Osteoblast (primary cell): Measurements from ENCODE around the gene ART5. TPM values are rescaled to one million over a fixed set of nuclear protein-coding genes. Genes with fewer than 3 reads are reported as not detected.

Experiments
- DNase-seq: peaks from one replicate; pipeline ENCODE4 v3.0.0; 2011; ENCODE audit warnings: low spot score, mixed read lengths; ENCODE audit not compliant: insufficient read length; ENCODE audit errors: missing footprints
- H2AFZ ChIP-seq: 2 replicates; pipeline ENCODE4 v1.6.0; 2011; ENCODE audit warnings: mild to moderate bottlenecking, low read length
- H3K27ac ChIP-seq: 2 replicates; pipeline ENCODE4 v1.5.1; 2011; ENCODE audit warnings: mild to moderate bottlenecking, low read depth, low read length, moderate library complexity
- H3K27me3 ChIP-seq: 2 replicates; pipeline ENCODE4 v1.6.0; 2012; ENCODE audit warnings: mild to moderate bottlenecking, control low read depth, inconsistent platforms, low read length, moderate library complexity; ENCODE audit not compliant: insufficient read depth
- H3K36me3 ChIP-seq: 2 replicates; pipeline ENCODE4 v1.5.1; 2011; ENCODE audit warnings: mild to moderate bottlenecking, low read length, control low read depth, moderate library complexity; ENCODE audit not compliant: insufficient read depth
- H3K4me1 ChIP-seq: 2 replicates; pipeline ENCODE4 v1.5.1; 2011; ENCODE audit warnings: mild to moderate bottlenecking, low read length, control low read depth, moderate library complexity; ENCODE audit not compliant: insufficient read depth
- H3K4me2 ChIP-seq: 2 replicates; pipeline ENCODE4 v1.6.0; 2011; ENCODE audit warnings: mild to moderate bottlenecking, low read length; ENCODE audit not compliant: insufficient read depth
- H3K4me3 ChIP-seq: fragments of 200-600 bp; sonication (generic); 3 replicates; pipeline ENCODE4 v1.5.1; 2012; ENCODE audit warnings: mild to moderate bottlenecking, low read length, inconsistent platforms; ENCODE audit not compliant: insufficient read depth
- H3K79me2 ChIP-seq: 2 replicates; pipeline ENCODE4 v1.6.0; 2012; ENCODE audit warnings: mild to moderate bottlenecking, low read length, control low read depth, inconsistent platforms; ENCODE audit not compliant: insufficient read depth
- H3K9me3 ChIP-seq: 2 replicates; pipeline ENCODE4 v1.5.1; 2011; ENCODE audit warnings: low read depth, low read length, control low read depth
- H4K20me1 ChIP-seq: 2 replicates; pipeline ENCODE4 v1.6.0; 2012; ENCODE audit warnings: mild to moderate bottlenecking, low read length, control low read depth; ENCODE audit not compliant: insufficient read depth
- total RNA-seq: library from RNA; depleted of rRNA; stranded (reverse); fragments of >200 nt; gene quantifications from 2 replicates; pipeline ENCODE4 v1.2.3, GENCODE V29; 2012
- TF ChIP-seq, protein P1 (sequence below): IDR thresholded peaks from 2 replicates; pipeline ENCODE4 v1.5.1; 2011; ENCODE audit warnings: mild to moderate bottlenecking, low read depth, low read length, moderate library complexity; ENCODE audit errors: extremely low read depth

The ART5 gene
- total RNA-seq, 1 donor: 0.36 TPM

DNA sequence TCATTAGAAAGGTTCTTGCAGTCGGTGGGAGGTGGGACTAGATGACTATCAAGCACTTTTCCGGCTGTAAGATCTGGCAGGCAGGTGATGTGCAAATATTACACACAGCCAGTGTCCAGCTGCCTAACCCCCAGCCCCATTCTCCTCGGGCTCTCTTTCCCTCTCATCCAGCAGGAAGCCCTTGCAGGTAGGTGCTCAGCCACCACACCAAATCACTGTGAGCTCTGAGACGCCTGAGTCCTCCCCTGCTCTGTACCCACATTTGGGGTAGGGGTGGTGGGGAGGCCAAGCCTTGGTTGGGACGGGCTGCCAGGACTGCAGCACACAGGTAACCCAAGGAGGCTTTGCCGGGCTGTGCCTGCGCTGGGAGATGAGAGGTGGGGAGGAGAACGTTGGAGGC lies 601 bp downstream of the ART5 start:
- Histone ChIP-seq H3K27ac (no peak overlapping the region), H3K27me3 (peaks cover 35% of the 10 kb centered on the region), H3K79me2 (no peaks in the 10 kb centered on the region), H3K4me2 (no peak overlapping the region), H3K9me3 (no peaks in the 10 kb centered on the region), H3K36me3 (no peaks in the 10 kb centered on the region), H2AFZ (no peak overlapping the region), H4K20me1 (no peaks in the 10 kb centered on the region), H3K4me3 (no peak overlapping the region), H3K4me1 (peaks cover 8% of the 10 kb centered on the region)
- peak; percentile 66 for DNase-seq
- TF ChIP-seq, protein P1, sequence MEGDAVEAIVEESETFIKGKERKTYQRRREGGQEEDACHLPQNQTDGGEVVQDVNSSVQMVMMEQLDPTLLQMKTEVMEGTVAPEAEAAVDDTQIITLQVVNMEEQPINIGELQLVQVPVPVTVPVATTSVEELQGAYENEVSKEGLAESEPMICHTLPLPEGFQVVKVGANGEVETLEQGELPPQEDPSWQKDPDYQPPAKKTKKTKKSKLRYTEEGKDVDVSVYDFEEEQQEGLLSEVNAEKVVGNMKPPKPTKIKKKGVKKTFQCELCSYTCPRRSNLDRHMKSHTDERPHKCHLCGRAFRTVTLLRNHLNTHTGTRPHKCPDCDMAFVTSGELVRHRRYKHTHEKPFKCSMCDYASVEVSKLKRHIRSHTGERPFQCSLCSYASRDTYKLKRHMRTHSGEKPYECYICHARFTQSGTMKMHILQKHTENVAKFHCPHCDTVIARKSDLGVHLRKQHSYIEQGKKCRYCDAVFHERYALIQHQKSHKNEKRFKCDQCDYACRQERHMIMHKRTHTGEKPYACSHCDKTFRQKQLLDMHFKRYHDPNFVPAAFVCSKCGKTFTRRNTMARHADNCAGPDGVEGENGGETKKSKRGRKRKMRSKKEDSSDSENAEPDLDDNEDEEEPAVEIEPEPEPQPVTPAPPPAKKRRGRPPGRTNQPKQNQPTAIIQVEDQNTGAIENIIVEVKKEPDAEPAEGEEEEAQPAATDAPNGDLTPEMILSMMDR: no peak

DNA sequence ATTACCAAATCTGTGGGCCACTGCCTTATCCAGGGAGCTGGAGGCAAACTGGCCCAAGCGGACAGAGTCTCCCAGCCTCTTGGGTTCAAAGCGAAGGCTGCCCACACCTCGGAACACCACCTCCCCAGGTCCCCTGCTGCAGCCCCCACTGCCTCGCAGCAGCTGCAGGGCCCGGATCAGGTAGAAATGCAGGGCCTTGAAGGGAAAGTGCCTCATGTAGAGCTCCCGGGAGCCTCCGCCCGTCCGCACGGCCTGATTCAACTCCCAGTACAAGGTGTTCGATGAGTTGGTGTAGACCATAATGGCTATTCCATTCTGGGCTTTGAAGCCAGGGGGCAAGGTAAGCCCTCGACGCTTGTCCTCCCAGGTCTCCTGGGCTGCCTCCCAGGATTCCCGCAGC lies 2.0 kb downstream of the ART5 start:
- Histone ChIP-seq H3K4me2 (no peak overlapping the region), H3K9me3 (no peaks in the 10 kb centered on the region), H3K4me1 (peaks cover 8% of the 10 kb centered on the region), H3K36me3 (no peaks in the 10 kb centered on the region), H4K20me1 (no peaks in the 10 kb centered on the region), H3K27me3 (peaks cover 31% of the 10 kb centered on the region), H3K79me2 (no peaks in the 10 kb centered on the region), H2AFZ (no peak overlapping the region), H3K27ac (no peak overlapping the region), H3K4me3 (no peak overlapping the region)
- TF ChIP-seq, protein P1: no peak
- DNase-seq: no peak

DNA sequence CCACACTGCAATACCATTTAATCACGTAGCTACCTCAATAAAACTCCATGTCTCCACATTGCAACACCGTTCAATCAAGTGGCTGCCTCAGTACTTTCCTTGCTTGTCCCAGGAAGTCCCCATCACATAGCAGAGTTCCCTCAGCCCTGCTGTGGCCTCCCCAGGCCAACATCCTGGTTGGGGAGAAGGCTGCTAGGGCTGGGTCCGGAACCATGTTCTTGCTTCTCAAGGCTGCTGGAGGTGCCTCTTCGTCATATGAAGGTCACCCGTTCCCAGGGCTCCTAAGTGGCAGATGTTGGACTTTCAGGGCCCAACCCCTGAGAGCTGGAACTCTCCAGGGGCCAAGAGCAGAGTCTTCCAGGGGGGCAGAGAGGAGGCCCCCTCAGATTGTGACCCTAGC lies 3.3 kb downstream of the ART5 start:
- Histone ChIP-seq H3K4me2 (no peak overlapping the region), H3K4me3 (no peak overlapping the region), H3K9me3 (no peaks in the 10 kb centered on the region), H3K27ac (no peak overlapping the region), H3K4me1 (peaks cover 8% of the 10 kb centered on the region), H4K20me1 (no peaks in the 10 kb centered on the region), H3K27me3 (peaks cover 32% of the 10 kb centered on the region), H2AFZ (no peak overlapping the region), H3K79me2 (no peaks in the 10 kb centered on the region), H3K36me3 (no peaks in the 10 kb centered on the region)
- DNase-seq: peak; percentile 30
- TF ChIP-seq, protein P1: no peak

DNA sequence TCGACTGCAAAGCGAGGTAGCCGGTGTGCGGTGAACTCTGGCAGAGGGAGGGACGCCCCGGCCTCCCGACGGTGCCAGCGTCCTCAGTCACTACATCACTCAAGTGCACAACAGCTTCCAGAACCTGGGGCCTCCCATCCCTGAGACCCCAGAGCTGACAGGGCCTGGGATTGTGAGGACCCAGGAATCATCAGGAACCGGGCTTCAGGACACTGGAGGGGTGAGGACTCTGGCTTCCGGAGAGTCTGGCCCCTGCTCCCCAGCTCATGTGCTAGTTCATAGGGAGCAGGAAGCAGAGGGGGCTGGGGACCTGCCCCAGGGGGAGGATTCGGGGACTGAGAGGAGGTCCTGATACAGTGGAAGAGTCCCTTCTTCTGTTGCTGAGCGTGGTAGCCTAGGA lies 4.6 kb downstream of the ART5 start:
- H3K79me2 ChIP-seq: no peaks in the 10 kb centered on the region

More for the DNA sequence above, 4.6 kb downstream of the ART5 start:
- H3K27me3 ChIP-seq: peaks cover 18% of the 10 kb centered on the region
- peak; percentile 10 for DNase-seq
- H4K20me1 ChIP-seq: no peaks in the 10 kb centered on the region
- TF ChIP-seq, protein P1: no peak
- no peak overlapping the region for H2AFZ ChIP-seq
- H3K4me2 ChIP-seq: no peak overlapping the region
- no peaks in the 10 kb centered on the region for H3K9me3 ChIP-seq
- peaks cover 1% of the 10 kb centered on the region for H3K4me1 ChIP-seq
- H3K36me3 ChIP-seq: no peaks in the 10 kb centered on the region
- no peak overlapping the region for H3K27ac ChIP-seq
- H3K4me3 ChIP-seq: no peak overlapping the region
